CD4-positive, alpha-beta memory T cell (primary cell): ENCODE data around the gene BEGAIN. TPM values are rescaled to one million over a fixed set of nuclear protein-coding genes. Genes with fewer than 3 reads are reported as not detected.

Experiments
- CTCF ChIA-PET: fragments of 350-600 bp; sonication (Branson Sonifier 250); formaldehyde crosslinking; loops from one replicate; lab custom pipeline; 2021; ENCODE audit warnings: inconsistent platforms; ENCODE audit not compliant: partially characterized antibody; lab: Charles Lee
- POLR2A ChIA-PET: fragments of 350-600 bp; sonication (Branson Sonifier 250); formaldehyde crosslinking; loops from one replicate; lab custom pipeline; 2021; ENCODE audit not compliant: partially characterized antibody; lab: Charles Lee
- DNase-seq, 5 donors: peaks; one replicate each; pipeline versions ENCODE4 v3.0.0 to v3.0.0-alpha.2; 2020 to 2022; ENCODE audit warnings: mixed read lengths in 1 of 5
- H3K27ac ChIP-seq: one replicate; pipeline ENCODE4 v1.7.0; 2013; ENCODE audit warnings: low read depth, low read length
- H3K27me3 ChIP-seq: 2 replicates; pipeline ENCODE4 v1.7.0; 2013; ENCODE audit warnings: mild to moderate bottlenecking, low read length, moderate library complexity; ENCODE audit not compliant: insufficient read depth
- H3K36me3 ChIP-seq: 2 replicates; pipeline ENCODE4 v1.7.0; 2013; ENCODE audit warnings: mild to moderate bottlenecking, low read length, moderate library complexity; ENCODE audit not compliant: insufficient read depth
- H3K4me1 ChIP-seq: 2 replicates; pipeline ENCODE4 v1.7.0; 2013; ENCODE audit warnings: mild to moderate bottlenecking, low read length, moderate library complexity; ENCODE audit not compliant: insufficient read depth
- H3K4me3 ChIP-seq, 2 donors: one replicate each; pipeline ENCODE4 v1.7.0; 2013; ENCODE audit warnings: low read length in 2 of 2, mild to moderate bottlenecking in 1 of 2
- H3K9me3 ChIP-seq, 2 donors: one replicate each; pipeline ENCODE4 v1.7.0; 2013; ENCODE audit warnings: low read length in 2 of 2, control low read depth in 1 of 2; ENCODE audit not compliant: control insufficient read depth in 1 of 2
- H3K27ac Mint-ChIP-seq, 7 donors: one replicate each; pipeline ENCODE4 v1.8.0; 2020 to 2021; ENCODE audit warnings: mixed read lengths in 7 of 7, mild to moderate bottlenecking in 6 of 7, inconsistent platforms in 3 of 7, moderate library complexity in 3 of 7
- H3K27me3 Mint-ChIP-seq, 2 donors: one replicate each; pipeline ENCODE4 v1.8.0; 2020 to 2021; ENCODE audit warnings: mixed read lengths in 2 of 2
- H3K36me3 Mint-ChIP-seq, 2 donors: one replicate each; pipeline ENCODE4 v1.8.0; 2020 to 2021; ENCODE audit warnings: mixed read lengths in 2 of 2, inconsistent platforms in 1 of 2, mild to moderate bottlenecking in 1 of 2
- H3K4me1 Mint-ChIP-seq, 4 donors: one replicate each; pipeline ENCODE4 v1.8.0; 2020 to 2021; ENCODE audit warnings: mixed read lengths in 4 of 4, mild to moderate bottlenecking in 1 of 4
- H3K4me3 Mint-ChIP-seq, 8 donors: one replicate each; pipeline ENCODE4 v1.8.0; 2020 to 2021; ENCODE audit warnings: mixed read lengths in 8 of 8, mild to moderate bottlenecking in 7 of 8, moderate library complexity in 6 of 8, inconsistent platforms in 3 of 8
- H3K9me3 Mint-ChIP-seq, 8 donors: one replicate each; pipeline ENCODE4 v1.8.0; 2020 to 2021; ENCODE audit warnings: mixed read lengths in 8 of 8, mild to moderate bottlenecking in 5 of 8, inconsistent platforms in 3 of 8, moderate library complexity in 1 of 8
- intact Hi-C: fragments of 100-400 bp; cut with micrococcal nuclease; formaldehyde crosslinking; loops from one replicate; pipeline ENCODE4 v1.15.1; 2023
- polyA plus RNA-seq, 2 donors: library from polyadenylated mRNA; unstranded; fragments of 300-500 nt; fragmentation: Illumina TruSeq; gene quantifications; one replicate each; pipeline ENCODE4 v1.2.3, GENCODE V29; 2021
- total RNA-seq, 2 experiments: library from RNA; stranded (reverse); gene quantifications; one replicate each; pipeline ENCODE4 v1.2.3, GENCODE V29; 2021

BEGAIN gene
- total and polyA plus RNA-seq, 4 experiments from 2014 or later: 0.09 to 1.8 (median 1.2) TPM

DNA sequence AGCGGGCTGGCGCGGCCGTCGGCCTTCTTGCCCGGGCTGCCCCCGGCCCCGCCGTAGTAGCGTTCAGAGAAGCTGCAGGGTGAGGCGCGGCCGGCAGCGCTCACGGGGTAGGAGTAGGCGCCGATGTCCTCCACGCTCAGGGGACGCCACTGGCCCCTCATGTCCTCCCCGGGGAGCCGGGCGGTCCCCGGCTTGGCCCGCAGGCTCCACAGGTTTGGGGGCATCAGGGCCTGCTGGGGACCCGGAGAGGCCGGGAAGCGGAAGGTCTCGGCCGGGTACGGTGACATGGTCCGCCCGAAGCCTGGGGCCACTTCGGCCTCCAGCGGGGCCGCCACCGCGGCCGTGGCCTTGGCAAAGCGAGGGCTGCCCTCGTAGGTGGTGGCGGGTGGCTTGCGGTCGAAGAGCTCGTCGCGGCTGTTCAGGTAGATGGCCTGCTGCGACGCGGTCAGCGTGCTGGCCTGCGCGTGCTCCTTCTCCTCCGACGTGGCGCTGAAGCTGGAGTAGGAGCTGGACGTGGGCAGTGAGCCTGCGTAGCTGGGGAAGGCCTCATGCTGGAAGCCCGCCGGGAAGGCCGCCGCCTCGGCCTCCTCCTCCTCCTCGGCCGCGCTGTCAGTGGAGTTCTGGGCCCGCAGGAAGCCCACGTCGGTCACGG lies 48.7 kb downstream of the BEGAIN start:
- Histone ChIP-seq H3K4me3 (no peak overlapping the region), H3K4me1 (no peaks in the 10 kb centered on the region), H3K27ac (no peak overlapping the region), H3K27me3 (no peaks in the 10 kb centered on the region), H3K9me3 (no peaks in the 10 kb centered on the region), H3K36me3 (no peaks in the 10 kb centered on the region)
- Mint-ChIP-seq H3K9me3 (no peaks in the 10 kb centered on the region), H3K36me3 (no peaks in the 10 kb centered on the region), H3K4me3 (no peak overlapping the region), H3K27me3 (no peaks in the 10 kb centered on the region), H3K4me1 (peaks cover 0 to 10% (median 3%) of the 10 kb centered on the region in 4 donors), H3K27ac (no peak overlapping the region)
- DNase-seq: peak in 1 of 5 donors; percentile 16
- POLR2A ChIA-PET: no interaction called here
- CTCF ChIA-PET: interaction anchor here (1.2 kb wide), 1 partner anchor 107 kb away, joined by 3 read pairs; no protein-coding TSS in a partner anchor
- intact Hi-C loops: no loop called here

- ChIA-PET POLR2A (no interaction called here), CTCF (interaction anchor here (1.2 to 1.4 kb wide), 2 partner anchors 108 kb away, joined by 3 to 5 read pairs; no protein-coding TSS in a partner anchor)
- Mint-ChIP-seq H3K36me3 (no peaks in the 10 kb centered on the region), H3K4me1 (peaks cover 0 to 6% (median 2%) of the 10 kb centered on the region in 4 donors), H3K27me3 (no peaks in the 10 kb centered on the region), H3K9me3 (no peaks in the 10 kb centered on the region), H3K4me3 (no peak overlapping the region), H3K27ac (no peak overlapping the region)
- Histone ChIP-seq H3K4me3 (no peak overlapping the region), H3K27ac (no peak overlapping the region), H3K27me3 (no peaks in the 10 kb centered on the region), H3K9me3 (no peaks in the 10 kb centered on the region), H3K36me3 (no peaks in the 10 kb centered on the region), H3K4me1 (no peaks in the 10 kb centered on the region)
- intact Hi-C loops: no loop called here
- peak in 1 of 5 donors; percentile 18 for DNase-seq
Measured at GRCh38 chr14:100537446-100538350, 49.5 kb downstream of the BEGAIN start.

DNA sequence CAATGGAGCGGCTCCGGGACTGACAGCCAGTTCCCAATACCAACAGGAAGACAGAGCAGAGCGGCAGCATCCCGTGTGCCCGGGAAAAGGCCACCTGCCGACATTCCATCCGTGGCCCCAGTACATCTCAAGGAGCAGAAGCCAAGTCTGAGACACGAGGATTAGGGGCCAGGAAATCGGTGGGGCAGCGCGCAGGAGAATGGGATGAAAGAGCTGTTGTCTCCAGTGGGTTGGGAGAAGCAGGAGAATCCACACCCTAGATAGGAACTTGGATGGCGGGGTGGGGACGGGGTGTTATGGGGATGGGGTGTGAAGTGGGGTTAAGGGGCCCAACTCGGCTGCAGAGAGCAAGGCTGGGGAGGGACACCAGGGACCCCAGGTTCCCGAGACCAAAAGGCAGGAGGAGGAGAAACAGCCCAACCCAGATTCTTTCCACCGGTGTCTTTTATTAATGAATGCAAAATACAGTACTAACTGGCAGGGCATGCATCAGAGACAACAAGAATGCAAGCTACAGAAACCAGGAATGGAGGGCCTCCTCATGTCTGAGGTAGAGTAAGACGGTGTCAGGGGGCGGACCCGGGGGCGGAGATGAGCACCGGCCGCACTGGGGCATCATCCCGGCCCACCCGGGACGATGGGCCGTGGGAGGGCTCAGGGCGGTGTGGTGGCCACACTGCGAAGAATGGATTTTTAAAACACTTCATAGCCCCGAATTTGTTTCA lies 50.3 kb downstream of the BEGAIN start:
- H3K9me3 ChIP-seq: no peaks in the 10 kb centered on the region
- H3K9me3 Mint-ChIP-seq: no peaks in the 10 kb centered on the region
- no peak overlapping the region for H3K4me3 ChIP-seq
- ChIA-PET POLR2A (no interaction called here), CTCF (interaction anchor here (1.4 kb wide), 1 partner anchor 109 kb away, joined by 5 read pairs; no protein-coding TSS in a partner anchor)
- no peaks in the 10 kb centered on the region for H3K27me3 ChIP-seq
- H3K27ac ChIP-seq: no peak overlapping the region
- intact Hi-C loops: no loop called here
- no peak overlapping the region for H3K27ac Mint-ChIP-seq
- no peaks in the 10 kb centered on the region for H3K36me3 Mint-ChIP-seq
- H3K4me1 Mint-ChIP-seq: peaks cover 0 to 2% (median 0%) of the 10 kb centered on the region in 4 donors
- H3K36me3 ChIP-seq: no peaks in the 10 kb centered on the region
- no peaks in the 10 kb centered on the region for H3K4me1 ChIP-seq
- no peaks in the 10 kb centered on the region for H3K27me3 Mint-ChIP-seq
- DNase-seq: no peak
- no peak overlapping the region for H3K4me3 Mint-ChIP-seq

- intact Hi-C loops: no loop called here
- ChIA-PET POLR2A (no interaction called here), CTCF (no interaction called here)
- H3K27me3 ChIP-seq: no peaks in the 10 kb centered on the region
- no peak overlapping the region for H3K4me3 Mint-ChIP-seq
- no peak overlapping the region for H3K4me3 ChIP-seq
- no peaks in the 10 kb centered on the region for H3K36me3 ChIP-seq
- H3K27ac Mint-ChIP-seq: peak overlapping the region in 1 of 7 donors; percentile 8
- H3K36me3 Mint-ChIP-seq: no peaks in the 10 kb centered on the region
- H3K4me1 Mint-ChIP-seq: peaks cover 0 to 2% (median 0%) of the 10 kb centered on the region in 4 donors
- H3K27ac ChIP-seq: no peak overlapping the region
- no peaks in the 10 kb centered on the region for H3K4me1 ChIP-seq
- no peaks in the 10 kb centered on the region for H3K27me3 Mint-ChIP-seq
- H3K9me3 ChIP-seq: no peaks in the 10 kb centered on the region
- no peak for DNase-seq
- no peaks in the 10 kb centered on the region for H3K9me3 Mint-ChIP-seq
Measured at GRCh38 chr14:100536121-100536510, 51.1 kb downstream of the BEGAIN start.

- Mint-ChIP-seq H3K4me3 (no peak overlapping the region), H3K9me3 (no peaks in the 10 kb centered on the region), H3K36me3 (no peaks in the 10 kb centered on the region), H3K4me1 (peaks cover 0 to 2% (median 0%) of the 10 kb centered on the region in 4 donors), H3K27me3 (no peaks in the 10 kb centered on the region), H3K27ac (no peak overlapping the region)
- intact Hi-C loops: no loop called here
- peak in 1 of 5 donors; percentile 16 for DNase-seq
- H3K9me3 ChIP-seq: no peaks in the 10 kb centered on the region
- H3K4me3 ChIP-seq: no peak overlapping the region
- ChIA-PET POLR2A (interaction anchor here (1.1 kb wide), 1 partner anchor 11 kb away, joined by 3 read pairs; no protein-coding TSS in a partner anchor), CTCF (no interaction called here)
- H3K36me3 ChIP-seq: no peaks in the 10 kb centered on the region
- H3K27me3 ChIP-seq: no peaks in the 10 kb centered on the region
- H3K27ac ChIP-seq: no peak overlapping the region
- no peaks in the 10 kb centered on the region for H3K4me1 ChIP-seq
Measured at GRCh38 chr14:100535287-100536120, 51.7 kb downstream of the BEGAIN start.

DNA sequence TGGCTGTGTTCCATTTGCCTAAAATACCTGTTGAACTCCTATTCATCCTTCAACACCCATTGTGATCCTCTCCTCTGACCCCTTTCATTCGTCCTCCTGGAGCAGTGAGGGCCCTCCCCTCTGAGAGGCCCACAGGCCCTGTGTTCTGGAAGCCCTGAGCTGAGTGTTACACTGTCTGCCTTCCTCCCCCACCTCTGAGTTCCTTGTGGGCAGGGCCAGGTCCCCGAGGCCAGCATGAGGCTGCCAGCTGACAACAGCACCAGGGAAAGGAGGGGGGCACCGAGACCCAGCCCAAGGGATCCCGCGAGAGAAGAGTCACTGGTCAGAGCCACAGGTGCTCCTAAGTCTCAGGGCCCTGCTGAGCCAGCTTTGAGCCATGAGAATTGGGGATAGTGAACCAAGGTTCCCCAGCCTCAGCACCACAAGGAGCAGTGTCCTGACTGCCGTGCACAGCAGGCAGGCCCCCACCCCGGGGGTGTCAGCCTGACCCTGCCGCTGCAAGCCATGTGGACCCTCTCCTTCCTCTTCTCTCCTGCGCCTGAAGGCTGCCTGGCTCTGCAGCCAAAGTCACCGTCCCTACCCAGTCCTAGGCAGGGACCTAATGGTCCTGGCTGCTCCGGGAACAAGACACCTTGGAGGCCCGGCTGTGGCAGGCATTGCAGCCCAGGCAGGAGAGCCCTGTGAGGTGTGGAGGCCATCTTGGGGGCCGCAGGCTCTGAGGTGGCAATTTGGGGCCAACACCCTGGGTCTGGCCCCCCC lies 52.5 kb downstream of the BEGAIN start:
- ChIA-PET POLR2A (interaction anchor here (1.1 kb wide), 1 partner anchor 11 kb away, joined by 3 read pairs; no protein-coding TSS in a partner anchor), CTCF (no interaction called here)
- Mint-ChIP-seq H3K27ac (peak overlapping the region in 1 of 7 donors; percentile 57), H3K27me3 (no peaks in the 10 kb centered on the region), H3K9me3 (no peaks in the 10 kb centered on the region), H3K4me1 (peaks cover 0 to 2% (median 0%) of the 10 kb centered on the region in 4 donors), H3K4me3 (no peak overlapping the region), H3K36me3 (peaks cover 0 to 2% of the 10 kb centered on the region in 2 donors)
- Histone ChIP-seq H3K4me3 (no peak overlapping the region), H3K27me3 (no peaks in the 10 kb centered on the region), H3K4me1 (no peaks in the 10 kb centered on the region), H3K36me3 (no peaks in the 10 kb centered on the region), H3K9me3 (no peaks in the 10 kb centered on the region), H3K27ac (no peak overlapping the region)
- DNase-seq: peak in 1 of 5 donors; percentile 29
- intact Hi-C loops: no loop called here
